HepG2 (cell line): ENCODE measurements around the gene BNIP1. TPM values are rescaled to one million over a fixed set of nuclear protein-coding genes. Genes with fewer than 3 reads are reported as not detected.

Experiments
- AKNA ChIP-seq: sonication (generic); formaldehyde crosslinking; IDR thresholded peaks from 2 replicates; pipeline ENCODE4 v1.4.0; 2020; ENCODE audit warnings: missing genetic modification reagents, borderline replicate concordance
- GTF2F1 ChIP-seq: fragments of 150-350 bp; IDR thresholded peaks from 2 replicates; pipeline ENCODE4 v1.6.1; 2014; ENCODE audit warnings: low read length
- HCFC1 ChIP-seq: fragments of 150-350 bp; IDR thresholded peaks from 2 replicates; pipeline ENCODE4 v1.6.1; 2014; ENCODE audit warnings: low read depth, low read length
- NFKB2 ChIP-seq: sonication (generic); formaldehyde crosslinking; IDR thresholded peaks from 2 replicates; pipeline ENCODE4 v1.4.0; 2020; ENCODE audit warnings: missing genetic modification reagents, borderline replicate concordance
- PCBP1 ChIP-seq: fragments of 200-400 bp; formaldehyde crosslinking; IDR thresholded peaks from 2 replicates; pipeline ENCODE4 v1.6.1; 2017; ENCODE audit warnings: mild to moderate bottlenecking, low read depth, low read length, borderline replicate concordance
- SOX6 ChIP-seq, 2 experiments: fragments of 450-650 bp in 1 of 2; sonication (generic) in 1 of 2; formaldehyde crosslinking in 1 of 2; IDR thresholded peaks; 2 replicates each; pipeline versions ENCODE4 v1.4.0 to v1.6.1; 2017 to 2020; ENCODE audit warnings: antibody characterized with exemption in 1 of 2, mild to moderate bottlenecking in 1 of 2, missing genetic modification reagents in 1 of 2
- SRSF1 ChIP-seq: fragments of 200-400 bp; formaldehyde crosslinking; optimal IDR thresholded peaks from 2 replicates; pipeline ENCODE3; 2017; ENCODE audit warnings: mild to moderate bottlenecking, low read depth, low read length, moderate library complexity
- ZGPAT ChIP-seq: IDR thresholded peaks from 2 replicates; pipeline ENCODE4 v1.6.1; 2016; ENCODE audit warnings: mild to moderate bottlenecking
- ZNF251 ChIP-seq: sonication (generic); formaldehyde crosslinking; IDR thresholded peaks from 2 replicates; pipeline ENCODE4 v1.9.0; 2021; ENCODE audit warnings: mild to moderate bottlenecking, missing genetic modification reagents
- ZNF513 ChIP-seq: sonication (generic); formaldehyde crosslinking; conservative IDR thresholded peaks from 2 replicates; pipeline ENCODE4 v1.5.0; 2020; ENCODE audit warnings: missing genetic modification reagents
- ZNF639 ChIP-seq: conservative IDR thresholded peaks from 2 replicates; pipeline ENCODE4 v1.6.1; 2018; ENCODE audit warnings: missing genetic modification reagents
- polyA plus RNA-seq, 8 experiments: library from polyadenylated mRNA; depleted of rRNA in 3 of 8; stranded (reverse) in 7 of 8; unstranded in 1 of 8; fragments of >200 nt; fragmentation: Illumina TruSeq in 4 of 8; extraction: Trizol in 4 of 8; gene quantifications; 2 replicates each; pipeline versions ENCODE4 v1.2.1 to v1.2.3, GENCODE V29; 2011 to 2016; ENCODE audit warnings: low read depth in 4 of 8, missing spikeins in 1 of 8, mixed read lengths in 1 of 8; ENCODE audit not compliant: insufficient read depth in 1 of 8
- total RNA-seq, 5 experiments: library from RNA; depleted of rRNA; stranded (reverse); fragments of >200 nt; fragmentation: Illumina TruSeq; extraction: Trizol; gene quantifications; 2 replicates each; pipeline ENCODE4 v1.2.3, GENCODE V29; 2016; ENCODE audit warnings: low read depth in 1 of 5
- TF ChIP-seq, protein P1 (sequence below): IDR thresholded peaks from 2 replicates; pipeline ENCODE4 v1.6.1; 2016; ENCODE audit warnings: missing compliant biosample characterization, missing genetic modification reagents, borderline replicate concordance
- TF ChIP-seq, protein P2 (sequence below): sonication (generic); formaldehyde crosslinking; IDR thresholded peaks from 2 replicates; pipeline ENCODE4 v1.5.0; 2020; ENCODE audit warnings: missing genetic modification reagents
- TF ChIP-seq, protein P3 (sequence below): sonication (generic); formaldehyde crosslinking; IDR thresholded peaks from 2 replicates; pipeline ENCODE4 v1.8.0; 2022; ENCODE audit warnings: mild to moderate bottlenecking, missing genetic modification reagents, moderate library complexity

BNIP1 gene
- total and polyA plus RNA-seq, 2 of the 13 experiments (the other 11 are each of a cell fraction or from before 2014, with no cell fraction given) = 13.2 to 16.9 TPM

DNA sequence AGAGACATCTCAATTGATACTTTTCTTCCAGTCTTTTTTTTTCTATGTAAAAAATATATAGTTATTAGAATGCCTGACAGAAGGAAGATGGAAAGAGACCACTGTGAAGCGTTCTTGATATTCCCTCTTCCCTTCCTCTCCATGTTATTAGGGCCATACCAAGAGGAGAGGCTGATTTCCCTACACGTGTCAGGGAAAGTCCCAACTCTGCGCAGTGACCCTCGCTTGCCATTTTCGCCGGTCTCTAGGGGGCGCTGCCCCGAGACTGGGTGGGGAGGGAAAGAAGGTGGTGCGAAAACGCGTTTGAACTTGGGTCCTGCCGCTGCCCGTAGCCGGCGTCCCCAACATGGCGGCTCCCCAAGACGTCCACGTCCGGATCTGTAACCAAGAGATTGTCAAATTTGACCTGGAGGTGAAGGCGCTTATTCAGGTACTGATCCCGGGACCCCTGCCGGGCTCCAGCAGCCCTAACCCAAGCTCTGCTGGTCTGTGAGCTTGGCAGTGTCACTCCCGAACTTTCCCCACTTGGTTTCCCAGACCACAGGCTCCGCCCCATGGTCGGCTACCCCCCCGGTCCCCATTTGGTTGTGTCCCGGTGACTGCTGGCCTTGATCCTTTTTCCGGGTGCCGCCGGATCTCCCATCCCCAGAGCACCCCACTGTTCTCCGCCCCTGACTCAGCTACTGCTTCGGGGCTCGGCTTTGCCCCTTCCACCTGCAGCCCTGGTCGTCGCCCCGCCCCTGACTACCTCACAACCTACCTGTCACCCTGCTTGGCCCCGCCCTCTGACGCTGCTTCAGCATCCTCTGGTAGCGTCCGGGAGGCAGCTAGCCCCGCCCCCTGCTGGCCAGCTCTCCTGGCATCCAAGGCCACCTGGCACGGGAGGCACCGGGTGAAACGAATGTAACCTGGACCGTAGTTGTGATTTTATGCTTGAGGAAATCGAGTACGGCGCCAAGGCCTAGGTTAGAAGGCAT, at the start of gene BNIP1 (continued):
- TF ChIP-seq, protein P1, sequence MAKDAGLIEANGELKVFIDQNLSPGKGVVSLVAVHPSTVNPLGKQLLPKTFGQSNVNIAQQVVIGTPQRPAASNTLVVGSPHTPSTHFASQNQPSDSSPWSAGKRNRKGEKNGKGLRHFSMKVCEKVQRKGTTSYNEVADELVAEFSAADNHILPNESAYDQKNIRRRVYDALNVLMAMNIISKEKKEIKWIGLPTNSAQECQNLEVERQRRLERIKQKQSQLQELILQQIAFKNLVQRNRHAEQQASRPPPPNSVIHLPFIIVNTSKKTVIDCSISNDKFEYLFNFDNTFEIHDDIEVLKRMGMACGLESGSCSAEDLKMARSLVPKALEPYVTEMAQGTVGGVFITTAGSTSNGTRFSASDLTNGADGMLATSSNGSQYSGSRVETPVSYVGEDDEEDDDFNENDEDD = peak; percentile 63; the same call in 1 of the 2 replicates
- TF ChIP-seq SOX6 (IDR thresholded peaks at IDR 0.05) = no peak
- TF ChIP-seq SOX6 (CRISPR knock-in tag; IDR thresholded peaks at IDR 0.05) = peak; percentile 51
- TF ChIP-seq PCBP1 = peak; percentile 82; the same call in 1 of the 2 replicates
- TF ChIP-seq ZNF251 (CRISPR knock-in tag) = no peak
- no peak for TF ChIP-seq ZNF513 (CRISPR knock-in tag)
- peak; percentile 90 for TF ChIP-seq SRSF1
- TF ChIP-seq, protein P2, sequence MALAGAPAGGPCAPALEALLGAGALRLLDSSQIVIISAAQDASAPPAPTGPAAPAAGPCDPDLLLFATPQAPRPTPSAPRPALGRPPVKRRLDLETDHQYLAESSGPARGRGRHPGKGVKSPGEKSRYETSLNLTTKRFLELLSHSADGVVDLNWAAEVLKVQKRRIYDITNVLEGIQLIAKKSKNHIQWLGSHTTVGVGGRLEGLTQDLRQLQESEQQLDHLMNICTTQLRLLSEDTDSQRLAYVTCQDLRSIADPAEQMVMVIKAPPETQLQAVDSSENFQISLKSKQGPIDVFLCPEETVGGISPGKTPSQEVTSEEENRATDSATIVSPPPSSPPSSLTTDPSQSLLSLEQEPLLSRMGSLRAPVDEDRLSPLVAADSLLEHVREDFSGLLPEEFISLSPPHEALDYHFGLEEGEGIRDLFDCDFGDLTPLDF = no peak; the same call in 1 of the 2 replicates
- peak; percentile 91 for TF ChIP-seq ZGPAT (CRISPR knock-in tag)
- TF ChIP-seq NFKB2 (CRISPR knock-in tag) = peak; percentile 50; the same call in 1 of the 2 replicates
- TF ChIP-seq, protein P3, sequence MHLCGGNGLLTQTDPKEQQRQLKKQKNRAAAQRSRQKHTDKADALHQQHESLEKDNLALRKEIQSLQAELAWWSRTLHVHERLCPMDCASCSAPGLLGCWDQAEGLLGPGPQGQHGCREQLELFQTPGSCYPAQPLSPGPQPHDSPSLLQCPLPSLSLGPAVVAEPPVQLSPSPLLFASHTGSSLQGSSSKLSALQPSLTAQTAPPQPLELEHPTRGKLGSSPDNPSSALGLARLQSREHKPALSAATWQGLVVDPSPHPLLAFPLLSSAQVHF = no peak
- peak; percentile 65 for TF ChIP-seq HCFC1
- TF ChIP-seq ZNF639 = peak; percentile 58
- no peak for TF ChIP-seq GTF2F1
- TF ChIP-seq AKNA = no peak
